ENCODE measurements around the gene CMPK2. TPM values are rescaled to one million over a fixed set of nuclear protein-coding genes. Genes with fewer than 3 reads are reported as not detected.
"Not testable (repeated sequence)": the region's sequence is repeated elsewhere in the genome, so short reads cannot be mapped to it uniquely, and the experiment has no call there.

Gene CMPK2
- total RNA-seq, 2 donors from 2014 or later, result 2.1 to 3.8 TPM

- peaks cover 32% of the 10 kb centered on the region for H3K27me3 Mint-ChIP-seq (ENCODE audit: insufficient read depth)
- H3K9me3 ChIP-seq (ENCODE audit: control insufficient read depth, low read length), result no peaks in the 10 kb centered on the region
- no peak overlapping the region for H3K27ac ChIP-seq (ENCODE audit: low read depth, low read length)
- H3K27ac Mint-ChIP-seq, result no peak overlapping the region
- TF ChIP-seq, protein P1, sequence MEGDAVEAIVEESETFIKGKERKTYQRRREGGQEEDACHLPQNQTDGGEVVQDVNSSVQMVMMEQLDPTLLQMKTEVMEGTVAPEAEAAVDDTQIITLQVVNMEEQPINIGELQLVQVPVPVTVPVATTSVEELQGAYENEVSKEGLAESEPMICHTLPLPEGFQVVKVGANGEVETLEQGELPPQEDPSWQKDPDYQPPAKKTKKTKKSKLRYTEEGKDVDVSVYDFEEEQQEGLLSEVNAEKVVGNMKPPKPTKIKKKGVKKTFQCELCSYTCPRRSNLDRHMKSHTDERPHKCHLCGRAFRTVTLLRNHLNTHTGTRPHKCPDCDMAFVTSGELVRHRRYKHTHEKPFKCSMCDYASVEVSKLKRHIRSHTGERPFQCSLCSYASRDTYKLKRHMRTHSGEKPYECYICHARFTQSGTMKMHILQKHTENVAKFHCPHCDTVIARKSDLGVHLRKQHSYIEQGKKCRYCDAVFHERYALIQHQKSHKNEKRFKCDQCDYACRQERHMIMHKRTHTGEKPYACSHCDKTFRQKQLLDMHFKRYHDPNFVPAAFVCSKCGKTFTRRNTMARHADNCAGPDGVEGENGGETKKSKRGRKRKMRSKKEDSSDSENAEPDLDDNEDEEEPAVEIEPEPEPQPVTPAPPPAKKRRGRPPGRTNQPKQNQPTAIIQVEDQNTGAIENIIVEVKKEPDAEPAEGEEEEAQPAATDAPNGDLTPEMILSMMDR (conservative IDR thresholded peaks at IDR 0.05), result no peak
- no peak overlapping the region for H3K9ac ChIP-seq (ENCODE audit: extremely low read depth, low read length, poor library complexity, severe bottlenecking)
- H3K4me1 ChIP-seq (ENCODE audit: control insufficient read depth, insufficient read depth, low read length), result no peaks in the 10 kb centered on the region
- H3K4me1 Mint-ChIP-seq, result no peaks in the 10 kb centered on the region
- H3K9me3 Mint-ChIP-seq, result peaks cover 5% of the 10 kb centered on the region
- WGBS, 2 experiments (ENCODE audit: insufficient coverage in 1 of 2, insufficient read length in 1 of 2), result 94 to 100% methylated on average over 1 to 2 of the region's 2 CpGs
- H3K4me3 ChIP-seq (ENCODE audit: low read length), result no peak overlapping the region
- DNase-seq, result no peak
- no peaks in the 10 kb centered on the region for H3K27me3 ChIP-seq (ENCODE audit: control insufficient read depth, insufficient read depth, low read length, poor library complexity, severe bottlenecking)
- no peaks in the 10 kb centered on the region for H3K36me3 Mint-ChIP-seq (ENCODE audit: low read depth)
- H3K4me3 Mint-ChIP-seq, result no peak overlapping the region
- H3K36me3 ChIP-seq (ENCODE audit: control insufficient read depth, insufficient read depth, low read length), result no peaks in the 10 kb centered on the region
These were observed 42.6 kb upstream of the CMPK2 start for GRCh38 chr2:6908291-6908690.

- Histone ChIP-seq H3K27me3 (ENCODE audit: control insufficient read depth, insufficient read depth, low read length, poor library complexity, severe bottlenecking) (no peaks in the 10 kb centered on the region), H3K4me1 (ENCODE audit: control insufficient read depth, insufficient read depth, low read length) (no peaks in the 10 kb centered on the region), H3K27ac (ENCODE audit: low read depth, low read length) (no peak overlapping the region), H3K9ac (ENCODE audit: extremely low read depth, low read length, poor library complexity, severe bottlenecking) (no peak overlapping the region), H3K36me3 (ENCODE audit: control insufficient read depth, insufficient read depth, low read length) (no peaks in the 10 kb centered on the region), H3K9me3 (ENCODE audit: control insufficient read depth, low read length) (no peaks in the 10 kb centered on the region), H3K4me3 (ENCODE audit: low read length) (no peak overlapping the region)
- peaks cover 15% of the 10 kb centered on the region for H3K9me3 Mint-ChIP-seq
- no peak overlapping the region for H3K4me3 Mint-ChIP-seq
- no peaks in the 10 kb centered on the region for H3K36me3 Mint-ChIP-seq (ENCODE audit: low read depth)
- no peak overlapping the region for H3K27ac Mint-ChIP-seq
- no peaks in the 10 kb centered on the region for H3K4me1 Mint-ChIP-seq
- TF ChIP-seq, protein P1 (conservative IDR thresholded peaks at IDR 0.05), result no peak
- DNase-seq, result no peak
- 88 to 100% methylated on average over 1 of the region's 1 CpG for WGBS, 2 experiments (ENCODE audit: insufficient coverage in 1 of 2, insufficient read length in 1 of 2)
- peaks cover 23% of the 10 kb centered on the region for H3K27me3 Mint-ChIP-seq (ENCODE audit: insufficient read depth)
These were observed 40.5 kb upstream of the CMPK2 start for GRCh38 chr2:6906165-6906741.

DNA sequence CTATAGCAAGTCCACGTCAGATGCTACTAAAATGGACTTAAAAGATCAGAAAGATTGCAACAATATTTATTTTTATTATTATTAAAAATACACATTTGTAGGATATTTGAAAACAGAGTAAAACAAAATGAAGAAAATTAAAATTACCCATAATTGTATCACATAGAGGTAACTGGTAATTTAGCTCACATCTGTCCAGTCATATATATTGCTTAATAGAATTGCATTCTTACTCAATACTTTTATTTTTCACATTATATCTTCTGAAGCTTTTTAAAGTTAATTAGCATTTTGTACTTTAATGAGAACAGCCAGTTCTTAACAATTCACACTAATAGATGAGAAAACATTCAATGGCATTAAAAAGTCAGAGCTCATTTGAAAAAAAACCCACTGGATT is 40.0 kb upstream of the CMPK2 start:
- Mint-ChIP-seq H3K27ac (no peak overlapping the region), H3K4me1 (no peaks in the 10 kb centered on the region), H3K36me3 (ENCODE audit: low read depth) (no peaks in the 10 kb centered on the region), H3K27me3 (ENCODE audit: insufficient read depth) (peaks cover 17% of the 10 kb centered on the region), H3K9me3 (peaks cover 15% of the 10 kb centered on the region), H3K4me3 (no peak overlapping the region)
- Histone ChIP-seq H3K9ac (ENCODE audit: extremely low read depth, low read length, poor library complexity, severe bottlenecking) (no peak overlapping the region), H3K27ac (ENCODE audit: low read depth, low read length) (no peak overlapping the region), H3K9me3 (ENCODE audit: control insufficient read depth, low read length) (no peaks in the 10 kb centered on the region), H3K4me1 (ENCODE audit: control insufficient read depth, insufficient read depth, low read length) (no peaks in the 10 kb centered on the region), H3K27me3 (ENCODE audit: control insufficient read depth, insufficient read depth, low read length, poor library complexity, severe bottlenecking) (no peaks in the 10 kb centered on the region), H3K4me3 (ENCODE audit: low read length) (no peak overlapping the region), H3K36me3 (ENCODE audit: control insufficient read depth, insufficient read depth, low read length) (no peaks in the 10 kb centered on the region)
- no CpG with 5 or more reads among the region's 1 CpG for WGBS, 2 experiments (ENCODE audit: insufficient coverage in 1 of 2, insufficient read length in 1 of 2)
- TF ChIP-seq, protein P1 (conservative IDR thresholded peaks at IDR 0.05), result no peak
- DNase-seq, result no peak

DNA sequence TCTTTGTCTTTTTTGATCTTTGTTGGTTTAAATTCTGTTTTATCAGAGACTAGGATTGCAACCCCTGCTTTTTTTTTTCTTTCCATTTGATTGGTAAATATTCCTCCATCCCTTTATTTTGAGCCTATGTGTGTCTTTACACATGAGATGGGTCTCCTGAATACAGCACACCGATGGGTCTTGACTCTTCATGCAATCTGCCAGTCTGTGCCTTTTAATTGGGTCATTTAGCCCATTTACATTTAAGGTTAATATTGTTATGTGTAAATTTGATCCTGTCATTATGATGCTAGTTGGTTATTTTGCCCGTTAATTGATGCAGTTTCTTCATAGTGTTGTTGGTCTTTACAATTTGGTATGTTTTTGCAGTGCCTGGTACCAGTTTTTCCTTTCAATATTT is 36.9 kb upstream of the CMPK2 start:
- H3K4me3 ChIP-seq (ENCODE audit: low read length); H3K27ac Mint-ChIP-seq; H3K36me3 Mint-ChIP-seq (ENCODE audit: low read depth); DNase-seq; H3K36me3 ChIP-seq (ENCODE audit: control insufficient read depth, insufficient read depth, low read length); H3K9me3 ChIP-seq (ENCODE audit: control insufficient read depth, low read length); H3K9ac ChIP-seq (ENCODE audit: extremely low read depth, low read length, poor library complexity, severe bottlenecking); H3K27me3 ChIP-seq (ENCODE audit: control insufficient read depth, insufficient read depth, low read length, poor library complexity, severe bottlenecking); H3K4me3 Mint-ChIP-seq; H3K4me1 ChIP-seq (ENCODE audit: control insufficient read depth, insufficient read depth, low read length); H3K4me1 Mint-ChIP-seq; H3K27ac ChIP-seq (ENCODE audit: low read depth, low read length): not testable (repeated sequence)
- whole genome bisulfite sequencing, 2 experiments (ENCODE audit: insufficient coverage in 1 of 2, insufficient read length in 1 of 2), result 92% methylated on average over 2 of the region's 2 CpGs; no CpG with 5 or more reads in 1 of the 2 experiments
- H3K27me3 Mint-ChIP-seq (ENCODE audit: insufficient read depth), result peaks cover 12% of the 10 kb centered on the region
- H3K9me3 Mint-ChIP-seq, result peaks cover 21% of the 10 kb centered on the region
